SK-N-SH (cell line): ENCODE data around the gene SAMD14. TPM values are rescaled to one million over a fixed set of nuclear protein-coding genes. Genes with fewer than 3 reads are reported as not detected.
A peak's percentile ranks its signal among the peaks of the same experiment; 100 is the strongest.

Source experiments
- CTCF ChIA-PET: fragments of 300-600, 350-600 bp; formaldehyde crosslinking; extraction: SDS; loops from one replicate; lab custom pipeline; 2021; lab: Yijun Ruan, JAX
- POLR2A ChIA-PET: fragments of 350-600 bp; sonication (Branson Sonifier 250); formaldehyde crosslinking; extraction: SDS; loops from one replicate; lab custom pipeline; 2020; ENCODE audit warnings: antibody characterized with exemption, inconsistent platforms; lab: Yijun Ruan, JAX
- DNase-seq: peaks from one replicate; pipeline ENCODE4 v3.0.0; 2012
- H2AFZ ChIP-seq: fragments of 200-600 bp; sonication (generic); 2 replicates; pipeline ENCODE4 v1.8.1; 2016; ENCODE audit warnings: antibody characterized with exemption, mild to moderate bottlenecking, low read depth
- H3F3A ChIP-seq: fragments of 200-600 bp; sonication (generic); replicated peaks from 2 replicates; pipeline ENCODE3; 2016; ENCODE audit warnings: antibody characterized with exemption, mild to moderate bottlenecking; ENCODE audit not compliant: insufficient read depth
- H3K27ac ChIP-seq, 2 experiments: fragments of 200-500 bp in 1 of 2; fragments of 200-600 bp in 1 of 2; sonication (Bioruptor generic) in 1 of 2; sonication (generic), shearing (Covaris generic) in 1 of 2; 2 replicates each; pipeline versions ENCODE4 v1.5.1 to v1.6.1; 2014 to 2016; ENCODE audit warnings: low read depth in 2 of 2, inconsistent platforms in 1 of 2, low read length in 1 of 2, mild to moderate bottlenecking in 1 of 2, mixed read lengths in 1 of 2
- H3K27me3 ChIP-seq: fragments of 200-600 bp; sonication (generic), shearing (Covaris generic); 2 replicates; pipeline ENCODE4 v1.6.1; 2016; ENCODE audit warnings: mixed run types; ENCODE audit not compliant: insufficient read depth
- H3K36me3 ChIP-seq, 2 experiments: fragments of 200-500 bp in 1 of 2; fragments of 200-600 bp in 1 of 2; sonication (Bioruptor generic) in 1 of 2; sonication (generic) in 1 of 2; replicated peaks in 1 of 2; 2 replicates each; pipeline versions ENCODE3 to v1.5.1; 2014 to 2016; ENCODE audit warnings: low read length in 1 of 2, mild to moderate bottlenecking in 1 of 2; ENCODE audit not compliant: insufficient read depth in 2 of 2, control insufficient read depth in 1 of 2
- H3K4me1 ChIP-seq, 2 experiments: fragments of 200-500 bp in 1 of 2; fragments of 200-600 bp in 1 of 2; sonication (Bioruptor generic) in 1 of 2; sonication (generic), shearing (Covaris generic) in 1 of 2; 2 replicates each; pipeline versions ENCODE4 v1.5.1 to v1.6.1; 2014 to 2016; ENCODE audit warnings: low read depth in 1 of 2, low read length in 1 of 2, mixed run types in 1 of 2; ENCODE audit not compliant: insufficient read depth in 2 of 2, control insufficient read depth in 1 of 2
- H3K4me2 ChIP-seq: fragments of 200-600 bp; sonication (generic), shearing (Covaris generic); 2 replicates; pipeline ENCODE4 v1.6.1; 2017; ENCODE audit warnings: mixed run types
- H3K4me3 ChIP-seq, 2 experiments: fragments of 200-500 bp in 1 of 2; fragments of 200-600 bp in 1 of 2; sonication (Bioruptor generic) in 1 of 2; sonication (generic), shearing (Covaris generic) in 1 of 2; 2 replicates each; pipeline versions ENCODE4 v1.5.1 to v1.8.1; 2014 to 2016; ENCODE audit warnings: low read depth in 2 of 2, inconsistent platforms in 1 of 2, low read length in 1 of 2, mild to moderate bottlenecking in 1 of 2, mixed read lengths in 1 of 2, moderate library complexity in 1 of 2
- H3K79me2 ChIP-seq: fragments of 200-600 bp; sonication (generic); 2 replicates; pipeline ENCODE4 v1.8.1; 2017; ENCODE audit warnings: mild to moderate bottlenecking; ENCODE audit not compliant: insufficient read depth
- H3K9ac ChIP-seq: fragments of 200-600 bp; sonication (generic); 2 replicates; pipeline ENCODE4 v1.6.1; 2017; ENCODE audit warnings: mixed run types
- H3K9me2 ChIP-seq: fragments of 200-600 bp; sonication (generic); 2 replicates; pipeline ENCODE4 v1.6.1; 2017; ENCODE audit warnings: mixed run types
- H3K9me3 ChIP-seq: fragments of 200-600 bp; sonication (generic); 2 replicates; pipeline ENCODE4 v1.6.1; 2017; ENCODE audit warnings: mixed run types, mild to moderate bottlenecking, moderate library complexity
- H4K20me1 ChIP-seq: fragments of 200-600 bp; sonication (generic); 2 replicates; pipeline ENCODE4 v1.6.1; 2017; ENCODE audit warnings: mild to moderate bottlenecking, mixed run types; ENCODE audit not compliant: insufficient read depth
- CHD2 ChIP-seq: fragments of 150-350 bp; IDR thresholded peaks from 2 replicates; pipeline ENCODE4 v1.6.1; 2018; ENCODE audit warnings: low read length; ENCODE audit not compliant: partially characterized antibody
- EZH2phosphoT487 ChIP-seq: fragments of 200-600 bp; sonication (generic); IDR thresholded peaks from 2 replicates; pipeline ENCODE4 v1.6.1; 2017; ENCODE audit warnings: low read depth, mixed run types, mild to moderate bottlenecking, antibody characterized with exemption, moderate library complexity, borderline replicate concordance
- FOSL2 ChIP-seq: IDR thresholded peaks from 2 replicates; pipeline ENCODE4 v1.4.0; 2012; ENCODE audit warnings: low read depth, mild to moderate bottlenecking, moderate library complexity, borderline replicate concordance
- FOXJ3 ChIP-seq: sonication (generic); formaldehyde crosslinking; IDR thresholded peaks from 2 replicates; pipeline ENCODE4 v1.5.1; 2020; ENCODE audit warnings: mild to moderate bottlenecking, missing genetic modification reagents
- GATA2 ChIP-seq: sonication (generic); formaldehyde crosslinking; IDR thresholded peaks from 2 replicates; pipeline ENCODE4 v1.5.0; 2020; ENCODE audit warnings: mild to moderate bottlenecking, missing genetic modification reagents
- NFIC ChIP-seq: IDR thresholded peaks from 2 replicates; pipeline ENCODE4 v1.4.0; 2012; ENCODE audit warnings: borderline replicate concordance
- RAD21 ChIP-seq: IDR thresholded peaks from 2 replicates; pipeline ENCODE4 v1.6.1; 2012; ENCODE audit warnings: mild to moderate bottlenecking, low read length
- RFX5 ChIP-seq: IDR thresholded peaks from 2 replicates; pipeline ENCODE4 v1.6.1; 2012; ENCODE audit warnings: mild to moderate bottlenecking, improper control_type of control experiment, low read length
- TCF12 ChIP-seq: IDR thresholded peaks from 2 replicates; pipeline ENCODE4 v1.4.0; 2012
- USF1 ChIP-seq: IDR thresholded peaks from 2 replicates; pipeline ENCODE4 v1.4.0; 2012; ENCODE audit warnings: low read depth, borderline replicate concordance
- ZBTB33 ChIP-seq: IDR thresholded peaks from 2 replicates; pipeline ENCODE4 v1.4.0; 2012; ENCODE audit warnings: low read depth, borderline replicate concordance
- WGBS: methylation state at CpG from one replicate; pipeline ENCODE4 v1.1.6; 2017; ENCODE audit warnings: low lambda C conversion rate; 5-methylcytosine and 5-hydroxymethylcytosine counted together
- polyA plus RNA-seq, 3 experiments: library from polyadenylated mRNA; depleted of rRNA; stranded (reverse); fragments of >200 nt; gene quantifications; 2 replicates each; pipeline ENCODE4 v1.2.3, GENCODE V29; 2012
- TF ChIP-seq, protein P1 (sequence below): IDR thresholded peaks from 2 replicates; pipeline ENCODE4; 2012

Gene SAMD14
- polyA plus RNA-seq, 1 of the 3 experiments (the other 2 are of a cell fraction) = 3.4 TPM

DNA sequence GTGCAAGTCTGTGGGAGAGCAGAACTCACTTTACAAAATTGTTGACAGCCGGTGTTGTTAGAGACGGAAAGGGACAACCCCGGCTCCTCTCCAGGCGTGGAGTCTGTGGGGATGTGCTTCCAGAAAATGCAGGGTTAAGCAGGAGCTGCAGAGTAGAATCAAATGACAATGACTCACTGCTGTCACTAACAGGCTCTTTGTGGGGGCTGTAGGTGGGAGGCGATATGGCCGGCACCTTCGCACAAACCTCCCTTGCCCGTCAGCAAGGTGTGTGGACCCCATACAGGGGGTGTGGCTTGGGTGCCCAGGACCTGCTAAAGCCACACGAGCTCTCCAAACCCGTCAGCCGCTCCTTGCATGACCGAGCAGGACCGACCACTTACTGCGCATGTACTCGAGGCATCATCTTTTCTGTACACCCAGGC, 29.0 kb downstream of the SAMD14 start:
- POLR2A ChIA-PET = no interaction called here
- no peak for DNase-seq
- 0 out of 2 replicates have a peak, but pooled peaks cover 3% of the 10 kb centered on the region for H4K20me1 ChIP-seq
- H3F3A ChIP-seq = peaks cover 5% of the 10 kb centered on the region
- H3K27me3 ChIP-seq = no peaks in the 10 kb centered on the region
- CTCF ChIA-PET = interaction anchor here (0.6 to 15.0 kb wide), 8 partner anchors 7 to 103 kb away, joined by 3 to 297 read pairs (median 17); partner anchors contain the start of gene PDK2
- 80% methylated on average over 11 of the region's 15 CpGs for WGBS
- H3K9ac ChIP-seq = no peak overlapping the region
- no peak for TF ChIP-seq NFIC
- no peak for TF ChIP-seq TCF12
- peak; percentile 34; the same call in 1 of the 2 replicates for TF ChIP-seq FOSL2
- H2AFZ ChIP-seq = no peak overlapping the region
- H3K4me2 ChIP-seq = no peak overlapping the region
- peak overlapping the region in 1 of 2 experiments; percentile 58; a peak in 2 of 4 replicates for H3K27ac ChIP-seq
- no peaks in the 10 kb centered on the region for H3K79me2 ChIP-seq
- H3K9me3 ChIP-seq = no peaks in the 10 kb centered on the region
- peaks cover under 1 to 17% of the 10 kb centered on the region in 2 experiments for H3K36me3 ChIP-seq
- peaks cover 0 to 34% of the 10 kb centered on the region in 2 experiments; a peak in 1 of 4 replicates for H3K4me1 ChIP-seq
- no peaks in the 10 kb centered on the region for H3K9me2 ChIP-seq
- H3K4me3 ChIP-seq = no peak overlapping the region

DNA sequence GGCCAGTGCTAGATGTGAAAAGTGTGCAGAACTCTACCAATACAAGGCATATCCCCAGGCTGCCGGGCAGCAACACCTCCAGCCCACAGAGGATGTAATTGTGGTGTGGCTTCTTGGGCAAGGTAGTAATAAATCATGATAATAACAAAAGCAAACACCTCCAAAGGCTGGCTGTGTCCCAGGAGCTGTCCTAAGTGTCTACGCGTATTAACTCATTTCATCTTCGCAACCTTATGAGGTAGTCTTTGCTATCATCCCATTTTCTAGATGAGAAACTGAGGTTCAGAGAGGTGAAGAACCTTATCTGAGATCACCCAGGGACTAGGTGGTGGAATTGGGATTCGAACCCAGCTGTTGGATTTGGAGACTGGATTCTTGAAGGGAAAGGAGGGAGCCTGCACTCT, 29.5 kb downstream of the SAMD14 start:
- H3K4me1 ChIP-seq = peaks cover 0 to 38% of the 10 kb centered on the region in 2 experiments; a peak in 1 of 4 replicates
- H3K27me3 ChIP-seq = no peaks in the 10 kb centered on the region
- no peak overlapping the region for H3K4me3 ChIP-seq
- H2AFZ ChIP-seq = no peak overlapping the region
- no peak overlapping the region for H3K9ac ChIP-seq
- TF ChIP-seq RFX5 (no peak), EZH2phosphoT487 (no peak)
- TF ChIP-seq, protein P1, sequence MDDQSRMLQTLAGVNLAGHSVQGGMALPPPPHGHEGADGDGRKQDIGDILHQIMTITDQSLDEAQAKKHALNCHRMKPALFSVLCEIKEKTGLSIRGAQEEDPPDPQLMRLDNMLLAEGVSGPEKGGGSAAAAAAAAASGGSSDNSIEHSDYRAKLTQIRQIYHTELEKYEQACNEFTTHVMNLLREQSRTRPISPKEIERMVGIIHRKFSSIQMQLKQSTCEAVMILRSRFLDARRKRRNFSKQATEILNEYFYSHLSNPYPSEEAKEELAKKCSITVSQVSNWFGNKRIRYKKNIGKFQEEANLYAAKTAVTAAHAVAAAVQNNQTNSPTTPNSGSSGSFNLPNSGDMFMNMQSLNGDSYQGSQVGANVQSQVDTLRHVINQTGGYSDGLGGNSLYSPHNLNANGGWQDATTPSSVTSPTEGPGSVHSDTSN = no peak
- H4K20me1 ChIP-seq = 0 out of 2 replicates have a peak, but pooled peaks cover 3% of the 10 kb centered on the region
- H3K4me2 ChIP-seq = no peak overlapping the region
- 83% methylated on average over 5 of the region's 5 CpGs for WGBS
- no peak for DNase-seq
- POLR2A ChIA-PET = no interaction called here
- H3K27ac ChIP-seq = no peak overlapping the region
- no peaks in the 10 kb centered on the region for H3K79me2 ChIP-seq
- peaks cover 9% of the 10 kb centered on the region for H3F3A ChIP-seq
- CTCF ChIA-PET = interaction anchor here (0.6 to 15.0 kb wide), 8 partner anchors 7 to 103 kb away, joined by 3 to 297 read pairs (median 17); partner anchors contain the start of gene PDK2
- H3K36me3 ChIP-seq = peaks cover 0 to 17% of the 10 kb centered on the region in 2 experiments
- H3K9me2 ChIP-seq = no peaks in the 10 kb centered on the region
- no peaks in the 10 kb centered on the region for H3K9me3 ChIP-seq

DNA sequence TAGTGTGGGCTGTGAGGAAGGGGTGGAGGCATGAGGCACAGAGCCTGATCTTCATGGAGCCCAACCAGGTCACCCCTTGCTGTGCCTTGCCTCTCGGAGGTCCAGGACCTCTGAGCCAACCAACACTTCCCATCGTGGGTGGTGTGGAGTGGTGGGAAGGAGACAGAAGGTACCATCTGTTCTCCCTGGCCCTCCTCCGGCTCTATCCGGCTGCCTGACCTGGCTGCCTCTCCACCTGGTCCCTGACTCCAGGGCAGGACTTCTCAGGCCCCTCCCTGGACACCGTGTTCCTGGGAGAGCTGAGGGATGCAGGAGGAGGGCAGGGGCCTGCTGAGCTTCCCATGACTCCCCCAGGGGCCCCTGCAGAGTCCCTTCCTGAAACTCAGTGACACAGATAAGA, 31.0 kb downstream of the SAMD14 start:
- peaks cover 19% of the 10 kb centered on the region for H3F3A ChIP-seq
- ChIA-PET POLR2A (no interaction called here), CTCF (interaction anchor here (1.4 to 15.0 kb wide), 5 partner anchors 12 to 198 kb away, joined by 3 to 297 read pairs (median 30); partner anchors contain the start of gene COL1A1)
- peaks cover 3 to 42% of the 10 kb centered on the region in 2 experiments; a peak in 1 of 4 replicates for H3K4me1 ChIP-seq
- peaks cover 5% of the 10 kb centered on the region; the same call in 1 of the 2 replicates for H4K20me1 ChIP-seq
- no peak overlapping the region for H2AFZ ChIP-seq
- TF ChIP-seq ZBTB33 (no peak), USF1 (no peak), RAD21 (no peak), FOSL2 (no peak), CHD2 (no peak), FOXJ3 (CRISPR knock-in tag) (no peak), GATA2 (CRISPR knock-in tag) (no peak)
- no peaks in the 10 kb centered on the region for H3K27me3 ChIP-seq
- peaks cover 0 to 17% of the 10 kb centered on the region in 2 experiments for H3K36me3 ChIP-seq
- no peak for DNase-seq
- H3K9me3 ChIP-seq = no peaks in the 10 kb centered on the region
- 74% methylated on average over 4 of the region's 5 CpGs for WGBS
- no peaks in the 10 kb centered on the region for H3K9me2 ChIP-seq
- no peak overlapping the region for H3K4me3 ChIP-seq
- H3K4me2 ChIP-seq = no peak overlapping the region
- no peaks in the 10 kb centered on the region for H3K79me2 ChIP-seq
- H3K9ac ChIP-seq = no peak overlapping the region
- H3K27ac ChIP-seq = no peak overlapping the region
